Thyroid gland (tissue), 4 donors: Measurements from ENCODE around the gene FRMD7. TPM values are rescaled to one million over a fixed set of nuclear protein-coding genes. Genes with fewer than 3 reads are reported as not detected.

Source experiments
- DNase-seq, 2 donors: peaks; one replicate each; pipeline ENCODE4 v3.0.0-alpha.2; 2019
- H3K27ac ChIP-seq, 3 donors: fragments of 200-600 bp; sonication (generic); 1 replicate in 2 of 3; 2 replicates in 1 of 3; pipeline ENCODE4 v1.5.1; 2016 to 2019; ENCODE audit warnings: mild to moderate bottlenecking in 1 of 3, moderate library complexity in 1 of 3
- H3K27me3 ChIP-seq: fragments of 200-600 bp; sonication (generic); one replicate; pipeline ENCODE4 v1.5.1; 2019
- H3K36me3 ChIP-seq, 2 donors: fragments of 200-600 bp; sonication (generic); one replicate each; pipeline ENCODE4 v1.5.1; 2016 to 2019
- H3K4me1 ChIP-seq, 2 donors: fragments of 200-600 bp; sonication (generic); one replicate each; pipeline ENCODE4 v1.5.1; 2017 to 2019
- H3K4me3 ChIP-seq, 3 donors: fragments of 200-600 bp; sonication (generic); replicated peaks in 1 of 3; 1 replicate in 2 of 3; 2 replicates in 1 of 3; pipeline ENCODE4 v1.5.1; 2016; ENCODE audit warnings: mild to moderate bottlenecking in 1 of 3
- H3K9me3 ChIP-seq: fragments of 200-600 bp; sonication (generic); one replicate; pipeline ENCODE4 v1.5.1; 2017
- CTCF ChIP-seq, 6 experiments: fragments of 200-600 bp in 3 of 6; fragments of 450-650 bp in 3 of 6; sonication (generic) in 3 of 6; IDR thresholded peaks; one replicate each; pipeline ENCODE4 v1.5.1; 2016 to 2019; ENCODE audit warnings: antibody characterized with exemption in 6 of 6, mild to moderate bottlenecking in 2 of 6, inconsistent platforms in 1 of 6, moderate library complexity in 1 of 6
- POLR2A ChIP-seq, 2 donors: fragments of 450-650 bp; IDR thresholded peaks; one replicate each; pipeline ENCODE4 v1.6.1; 2017; ENCODE audit warnings: antibody characterized with exemption in 2 of 2, mild to moderate bottlenecking in 2 of 2, moderate library complexity in 1 of 2
- WGBS, 2 donors: methylation state at CpG; one replicate each; pipeline ENCODE4 v1.1.5; 2017; 5-methylcytosine and 5-hydroxymethylcytosine counted together
- intact Hi-C: fragments of 100-400 bp; cut with DNase I; formaldehyde crosslinking; loops from one replicate; pipeline ENCODE4 v1.15.1; 2023
- total RNA-seq, 4 donors: library from RNA; depleted of rRNA; stranded (reverse); fragments of >200 nt; gene quantifications; one replicate each; pipeline ENCODE4 v1.2.3, GENCODE V29; 2016

The FRMD7 gene
- total RNA-seq: not detected

DNA sequence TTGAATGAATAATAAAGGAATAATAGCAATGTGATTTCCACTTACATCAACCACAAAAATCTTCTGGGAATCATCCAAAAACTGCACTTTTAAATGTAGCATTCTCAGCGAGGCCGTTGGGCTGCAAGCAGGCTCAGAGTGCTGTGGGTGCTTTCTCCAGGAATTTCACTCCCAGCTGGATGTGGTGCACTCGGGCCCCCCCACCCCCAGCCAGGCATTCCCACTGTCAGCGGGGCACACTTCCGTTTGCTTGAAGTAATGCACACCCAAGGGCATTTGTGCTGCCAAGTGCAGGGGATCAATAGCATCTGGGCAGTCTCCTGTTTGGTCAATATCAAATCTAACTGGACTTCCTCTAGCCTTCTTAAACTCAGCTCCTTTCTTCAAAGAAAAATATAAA, at the start of gene FRMD7:
Gene FRMD7 (minus strand): TSS at position 278 of the 400 bp plus-strand sequence. CDS start 176 bp downstream, at position 102.
- Histone ChIP-seq H3K27me3 (no peaks in the 10 kb centered on the region), H3K9me3 (no peaks in the 10 kb centered on the region), H3K27ac (no peak within 1 kb of the TSS), H3K36me3 (no peaks in the 10 kb centered on the region), H3K4me1 (no peaks in the 10 kb centered on the region), H3K4me3 (no peak within 1 kb of the TSS)
- no peak for DNase-seq
- TF ChIP-seq POLR2A (IDR thresholded peaks at IDR 0.05): no peak
- TF ChIP-seq CTCF (IDR thresholded peaks at IDR 0.05): no peak
- intact Hi-C loops: no loop called here
- 26 to 36% methylated on average over 2 to 5 of the region's 5 CpGs for WGBS, 2 donors

DNA sequence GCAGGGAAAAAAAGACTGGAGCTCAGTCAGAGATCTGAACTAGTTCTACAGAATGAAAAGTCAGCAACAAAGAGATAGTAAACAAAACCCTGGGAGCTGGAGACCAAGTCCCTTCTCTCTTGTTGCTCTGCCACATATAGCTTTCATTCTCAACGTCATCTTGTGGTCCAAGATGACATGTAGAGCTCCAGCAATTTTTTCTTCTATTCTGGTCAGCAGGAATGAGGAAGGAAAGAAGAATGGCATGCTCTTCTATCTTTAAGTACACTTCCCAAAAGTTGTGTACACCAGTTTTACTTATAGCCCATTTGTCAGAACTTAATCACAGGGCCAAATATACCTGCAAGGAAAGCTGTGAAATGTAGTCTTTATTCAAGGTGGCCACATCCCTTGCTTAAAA, 45.8 kb upstream of the FRMD7 start:
- no peak for DNase-seq
- Histone ChIP-seq H3K27me3 (no peaks in the 10 kb centered on the region), H3K4me3 (no peak overlapping the region), H3K9me3 (no peaks in the 10 kb centered on the region), H3K4me1 (no peaks in the 10 kb centered on the region), H3K36me3 (no peaks in the 10 kb centered on the region), H3K27ac (no peak overlapping the region)
- WGBS, 2 donors: 55 to 89% methylated on average over 1 of the region's 1 CpG
- intact Hi-C loops: no loop called here
- TF ChIP-seq CTCF (IDR thresholded peaks at IDR 0.05): no peak
- no peak for TF ChIP-seq POLR2A (IDR thresholded peaks at IDR 0.05)

- no peak for DNase-seq
- TF ChIP-seq POLR2A (IDR thresholded peaks at IDR 0.05): no peak
- no peak overlapping the region for H3K27ac ChIP-seq
- intact Hi-C loops: no loop called here
- no peaks in the 10 kb centered on the region for H3K4me1 ChIP-seq
- H3K4me3 ChIP-seq: no peak overlapping the region
- no peaks in the 10 kb centered on the region for H3K36me3 ChIP-seq
- H3K27me3 ChIP-seq: no peaks in the 10 kb centered on the region
- no peaks in the 10 kb centered on the region for H3K9me3 ChIP-seq
- 77 to 94% methylated on average over 3 of the region's 3 CpGs for WGBS, 2 donors
Measured at GRCh38 chrX:132171881-132172280, 44.1 kb upstream of the FRMD7 start.

DNA sequence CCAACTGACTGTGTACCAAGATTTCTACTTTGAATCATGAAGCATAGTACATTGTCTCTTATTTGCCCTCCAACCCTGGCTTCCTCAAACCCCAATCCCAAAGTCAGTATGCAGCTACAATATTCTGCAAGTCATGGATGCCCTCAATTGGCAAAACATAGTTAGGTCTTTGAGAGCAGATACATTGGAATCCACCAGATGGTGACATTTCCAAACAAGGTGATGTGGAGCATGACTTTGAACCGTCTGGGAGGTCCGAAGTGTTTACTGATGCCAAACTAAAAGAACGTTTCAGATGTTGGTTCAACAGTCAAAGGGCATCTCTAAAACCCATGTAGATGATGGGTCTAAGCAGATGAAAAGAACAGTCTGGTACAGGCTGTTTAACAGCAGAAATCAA, 43.7 kb upstream of the FRMD7 start:
- 25 to 41% methylated on average over 3 of the region's 3 CpGs for WGBS, 2 donors
- Histone ChIP-seq H3K36me3 (no peaks in the 10 kb centered on the region), H3K27ac (no peak overlapping the region), H3K4me1 (no peaks in the 10 kb centered on the region), H3K27me3 (no peaks in the 10 kb centered on the region), H3K9me3 (no peaks in the 10 kb centered on the region), H3K4me3 (no peak overlapping the region)
- TF ChIP-seq CTCF (IDR thresholded peaks at IDR 0.05) (no peak), POLR2A (IDR thresholded peaks at IDR 0.05) (no peak)
- no peak for DNase-seq
- intact Hi-C loops: no loop called here

DNA sequence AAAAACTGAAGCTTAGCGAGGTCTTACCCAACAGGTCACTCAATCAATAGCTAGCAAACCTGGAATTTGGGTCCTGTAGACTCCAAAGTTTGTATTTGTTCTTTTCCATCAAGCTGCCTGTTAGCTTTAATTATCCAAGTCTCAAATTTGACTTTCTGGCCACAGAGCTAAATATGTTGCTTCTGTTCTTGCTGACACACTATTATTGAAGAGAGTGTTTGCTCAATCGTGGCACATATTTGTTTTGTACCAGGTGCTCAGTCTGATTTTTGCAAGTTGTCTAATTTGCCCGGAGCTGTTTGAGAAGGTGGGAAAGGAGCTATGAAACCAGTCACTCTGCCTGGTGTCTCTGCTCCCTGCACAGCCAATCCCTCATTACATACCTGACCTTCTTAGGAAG, 41.7 kb upstream of the FRMD7 start:
- whole genome bisulfite sequencing, 2 donors: 52 to 62% methylated on average over 3 of the region's 3 CpGs
- Histone ChIP-seq H3K36me3 (no peaks in the 10 kb centered on the region), H3K4me1 (no peaks in the 10 kb centered on the region), H3K9me3 (no peaks in the 10 kb centered on the region), H3K27ac (no peak overlapping the region), H3K27me3 (no peaks in the 10 kb centered on the region), H3K4me3 (no peak overlapping the region)
- intact Hi-C loops: no loop called here
- no peak for TF ChIP-seq CTCF (IDR thresholded peaks at IDR 0.05)
- TF ChIP-seq POLR2A (IDR thresholded peaks at IDR 0.05): no peak
- DNase-seq: no peak

DNA sequence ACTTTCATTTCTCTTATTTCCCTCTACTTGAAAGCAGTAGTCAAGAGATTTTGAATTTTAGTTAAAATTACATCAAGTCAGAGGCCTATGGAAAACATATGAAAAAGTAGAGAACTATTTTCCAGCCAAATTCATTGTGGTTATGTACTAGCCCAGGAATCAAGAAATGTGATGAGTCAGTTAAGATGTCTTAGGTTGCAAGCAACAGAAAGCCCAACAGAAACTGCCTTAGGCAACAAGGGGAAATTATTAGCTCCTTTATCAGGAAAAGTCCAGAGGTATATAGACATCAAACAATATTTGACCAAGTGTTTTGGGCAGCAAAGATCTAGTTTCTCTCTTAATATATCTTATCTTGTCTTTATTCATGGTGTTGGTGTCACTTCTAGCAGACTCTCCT, 37.8 kb upstream of the FRMD7 start:
- no peaks in the 10 kb centered on the region for H3K36me3 ChIP-seq
- intact Hi-C loops: no loop called here
- no peak overlapping the region for H3K27ac ChIP-seq
- no peaks in the 10 kb centered on the region for H3K4me1 ChIP-seq
- H3K9me3 ChIP-seq: no peaks in the 10 kb centered on the region
- no peak for TF ChIP-seq CTCF (IDR thresholded peaks at IDR 0.05)
- no peak for TF ChIP-seq POLR2A (IDR thresholded peaks at IDR 0.05)
- DNase-seq: no peak
- no peak overlapping the region for H3K4me3 ChIP-seq
- H3K27me3 ChIP-seq: no peaks in the 10 kb centered on the region
